Brain pericyte (primary cell): ENCODE results near the gene PACS1.
"Not testable (repeated sequence)": the region's sequence is repeated elsewhere in the genome, so short reads cannot be mapped to it uniquely, and the experiment has no call there.

Experiments
- DNase-seq: peaks from one replicate; pipeline ENCODE4 v3.0.0-alpha.2; 2012; ENCODE audit warnings: low read depth, low spot score

PACS1 gene

GRCh38 chr11:66275396-66275795 is 205.3 kb downstream of the PACS1 start:
- no peak for DNase-seq

DNA sequence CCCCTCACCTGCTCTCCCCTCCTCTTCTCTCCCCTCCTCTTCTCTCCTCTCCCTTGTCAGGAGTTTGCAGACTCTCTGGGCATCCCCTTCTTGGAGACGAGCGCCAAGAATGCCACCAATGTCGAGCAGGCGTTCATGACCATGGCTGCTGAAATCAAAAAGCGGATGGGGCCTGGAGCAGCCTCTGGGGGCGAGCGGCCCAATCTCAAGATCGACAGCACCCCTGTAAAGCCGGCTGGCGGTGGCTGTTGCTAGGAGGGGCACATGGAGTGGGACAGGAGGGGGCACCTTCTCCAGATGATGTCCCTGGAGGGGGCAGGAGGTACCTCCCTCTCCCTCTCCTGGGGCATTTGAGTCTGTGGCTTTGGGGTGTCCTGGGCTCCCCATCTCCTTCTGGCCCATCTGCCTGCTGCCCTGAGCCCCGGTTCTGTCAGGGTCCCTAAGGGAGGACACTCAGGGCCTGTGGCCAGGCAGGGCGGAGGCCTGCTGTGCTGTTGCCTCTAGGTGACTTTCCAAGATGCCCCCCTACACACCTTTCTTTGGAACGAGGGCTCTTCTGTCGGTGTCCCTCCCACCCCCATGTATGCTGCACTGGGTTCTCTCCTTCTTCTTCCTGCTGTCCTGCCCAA is 206.0 kb downstream of the PACS1 start:
- no peak for DNase-seq

DNA sequence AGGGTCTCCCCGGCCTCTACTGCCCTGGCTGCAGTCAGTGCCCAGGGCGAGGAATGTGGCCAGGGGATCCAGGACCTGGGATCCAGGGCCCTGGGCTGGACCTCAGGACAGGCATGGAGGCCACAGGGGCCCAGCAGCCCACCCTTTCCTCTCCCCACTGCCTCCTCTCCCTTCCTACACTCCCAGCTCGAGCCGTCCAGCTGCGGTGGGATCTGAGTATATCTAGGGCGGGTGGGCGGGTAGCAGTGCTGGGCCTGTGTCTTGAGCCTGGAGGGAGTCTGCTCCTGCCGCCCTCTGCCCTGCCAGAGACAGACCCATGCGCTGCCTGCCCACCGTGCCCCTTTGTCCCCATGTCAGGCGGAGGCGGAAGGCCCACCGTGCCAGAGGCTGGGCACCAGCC is 206.5 kb downstream of the PACS1 start:
- DNase-seq, result not testable (repeated sequence)

GRCh38 chr11:66277064-66277463 is 207.0 kb downstream of the PACS1 start:
- not testable (repeated sequence) for DNase-seq

DNA sequence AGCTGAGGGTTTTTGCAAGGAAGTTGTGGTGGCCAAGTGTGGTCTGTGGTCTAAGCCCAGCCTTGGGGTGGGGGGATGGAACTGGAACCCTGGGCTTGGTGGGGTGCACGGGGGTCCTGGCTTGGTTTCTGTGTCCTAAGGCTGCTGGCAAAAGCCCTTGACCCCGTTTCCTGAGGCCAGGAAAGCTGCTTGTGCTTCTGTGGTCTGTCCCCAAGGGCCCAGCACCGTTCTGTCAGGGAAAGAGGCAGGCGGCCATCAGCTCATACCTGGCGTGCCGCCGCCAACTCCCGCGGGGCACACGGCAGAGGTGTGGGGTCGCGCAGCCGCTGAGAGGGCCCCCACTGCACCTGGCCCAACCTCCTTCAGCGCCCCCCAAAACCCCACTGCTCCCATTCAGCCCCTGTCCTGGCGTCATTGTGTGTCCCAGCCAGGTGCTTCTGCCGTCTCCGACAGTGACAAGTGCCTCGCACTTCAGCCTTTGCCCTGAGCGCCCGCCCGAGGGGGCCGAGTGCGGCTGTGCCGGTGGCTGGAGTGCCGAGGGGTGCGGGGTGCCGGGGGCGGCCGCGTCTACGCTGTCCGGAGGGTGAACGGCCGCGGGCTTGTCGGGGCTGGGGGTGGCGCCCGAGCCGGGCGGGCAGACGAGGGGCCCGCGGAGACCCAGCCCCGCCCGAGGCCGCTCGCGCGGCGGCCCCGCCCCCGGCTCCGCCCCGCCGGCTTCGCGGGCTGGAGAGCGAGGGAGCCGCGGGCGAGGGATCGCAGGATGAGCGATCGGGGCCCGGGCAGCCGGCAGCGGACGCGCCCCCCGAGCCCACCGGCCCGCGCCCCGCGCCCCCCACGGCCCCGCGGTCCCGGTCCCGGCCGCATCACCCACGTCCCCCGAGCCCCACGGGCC is 207.6 kb downstream of the PACS1 start, which contains the start of gene CNIH2:
CNIH2 (plus strand) TSS at position 705 of the 892 bp plus-strand sequence. CDS start 282 bp downstream, outside the sequence.
- DNase-seq, result no peak

DNA sequence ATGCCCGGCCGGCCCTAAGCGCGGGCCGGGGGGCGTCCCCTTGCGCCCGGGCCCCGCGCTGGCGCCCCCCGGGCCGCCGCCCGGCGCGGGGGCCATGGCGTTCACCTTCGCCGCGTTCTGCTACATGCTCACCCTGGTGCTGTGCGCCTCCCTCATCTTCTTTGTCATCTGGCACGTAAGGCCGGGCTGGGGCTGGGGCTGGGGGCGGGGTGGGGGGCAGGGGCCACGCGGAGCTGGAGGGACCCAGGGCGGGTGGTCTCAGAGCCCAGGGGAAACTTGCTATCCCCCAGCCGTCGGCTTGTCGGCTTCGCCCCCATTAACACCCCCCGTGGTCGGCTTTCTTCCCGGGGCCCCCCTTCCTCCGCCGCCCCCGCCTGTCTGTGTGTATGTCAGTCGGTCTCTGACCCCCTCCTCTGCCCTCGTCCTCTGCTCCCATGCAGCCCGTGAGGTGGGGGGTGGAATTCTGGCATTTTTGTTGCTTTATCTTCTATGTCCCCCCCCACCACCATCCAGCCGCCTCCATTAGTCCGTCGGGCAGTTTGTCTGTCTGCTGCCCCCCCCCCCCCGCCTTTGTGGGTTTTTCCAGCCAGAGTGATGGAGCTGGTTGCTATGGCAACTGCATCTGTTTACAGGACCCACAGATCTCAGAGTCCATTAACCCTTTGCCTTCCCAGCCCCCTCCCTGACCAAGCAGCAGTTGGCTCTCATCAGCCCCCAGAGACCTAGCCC is 208.5 kb downstream of the PACS1 start:
- no peak for DNase-seq

DNA sequence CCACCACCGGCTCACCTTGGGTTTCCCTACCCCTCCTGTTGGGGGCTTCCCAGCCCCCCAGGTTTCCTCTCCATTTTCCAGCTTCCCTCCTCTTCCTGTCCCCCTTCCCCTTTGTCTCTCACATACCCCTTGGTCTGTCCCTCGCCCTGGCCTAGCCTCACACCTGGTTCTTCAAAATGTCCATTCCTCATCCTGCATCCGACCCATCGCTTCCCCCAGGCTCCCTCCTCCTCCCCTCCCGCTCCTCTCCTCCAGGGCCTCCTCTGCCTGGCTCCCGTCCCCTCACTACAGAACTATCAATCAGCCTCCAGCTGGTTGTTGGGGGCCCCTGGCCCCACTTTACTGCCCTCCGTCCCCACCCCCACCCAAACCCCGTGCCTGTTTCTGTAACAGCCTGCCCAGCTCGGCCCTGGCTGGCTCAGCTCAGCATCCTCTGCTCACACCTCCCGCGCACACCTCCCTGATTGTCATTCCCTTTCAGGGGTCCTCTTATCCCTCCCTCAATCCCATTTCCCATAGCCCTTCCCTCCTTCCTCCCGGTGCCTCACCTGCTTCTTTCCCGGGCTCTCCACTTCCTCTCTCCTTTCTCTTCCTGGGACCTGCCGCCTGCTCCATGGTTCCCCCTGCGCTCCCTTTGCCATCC is 209.1 kb downstream of the PACS1 start:
- no peak for DNase-seq

GRCh38 chr11:66280428-66280827 is 210.4 kb downstream of the PACS1 start:
- DNase-seq, result no peak

DNA sequence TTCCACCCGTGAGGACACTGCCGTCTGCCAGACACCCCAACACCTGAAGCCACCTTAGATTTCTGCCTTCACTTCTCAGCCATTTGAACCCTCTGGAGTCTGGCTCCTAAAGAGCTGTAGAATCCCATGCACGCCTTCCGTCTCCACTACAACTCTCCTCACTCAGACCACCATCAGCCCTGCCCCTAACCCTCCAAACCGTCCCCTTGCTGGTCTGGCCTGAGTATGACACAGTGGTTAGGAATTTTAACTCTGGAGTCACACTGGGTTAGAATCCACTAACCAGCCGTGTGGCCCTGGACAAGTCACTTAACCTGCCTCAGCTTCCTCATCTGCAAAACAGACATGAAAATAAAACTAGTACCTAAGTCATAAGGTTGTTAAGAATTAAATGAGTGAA is 210.9 kb downstream of the PACS1 start:
- no peak for DNase-seq

GRCh38 chr11:66281776-66282467 is 211.8 kb downstream of the PACS1 start:
- no peak for DNase-seq

DNA sequence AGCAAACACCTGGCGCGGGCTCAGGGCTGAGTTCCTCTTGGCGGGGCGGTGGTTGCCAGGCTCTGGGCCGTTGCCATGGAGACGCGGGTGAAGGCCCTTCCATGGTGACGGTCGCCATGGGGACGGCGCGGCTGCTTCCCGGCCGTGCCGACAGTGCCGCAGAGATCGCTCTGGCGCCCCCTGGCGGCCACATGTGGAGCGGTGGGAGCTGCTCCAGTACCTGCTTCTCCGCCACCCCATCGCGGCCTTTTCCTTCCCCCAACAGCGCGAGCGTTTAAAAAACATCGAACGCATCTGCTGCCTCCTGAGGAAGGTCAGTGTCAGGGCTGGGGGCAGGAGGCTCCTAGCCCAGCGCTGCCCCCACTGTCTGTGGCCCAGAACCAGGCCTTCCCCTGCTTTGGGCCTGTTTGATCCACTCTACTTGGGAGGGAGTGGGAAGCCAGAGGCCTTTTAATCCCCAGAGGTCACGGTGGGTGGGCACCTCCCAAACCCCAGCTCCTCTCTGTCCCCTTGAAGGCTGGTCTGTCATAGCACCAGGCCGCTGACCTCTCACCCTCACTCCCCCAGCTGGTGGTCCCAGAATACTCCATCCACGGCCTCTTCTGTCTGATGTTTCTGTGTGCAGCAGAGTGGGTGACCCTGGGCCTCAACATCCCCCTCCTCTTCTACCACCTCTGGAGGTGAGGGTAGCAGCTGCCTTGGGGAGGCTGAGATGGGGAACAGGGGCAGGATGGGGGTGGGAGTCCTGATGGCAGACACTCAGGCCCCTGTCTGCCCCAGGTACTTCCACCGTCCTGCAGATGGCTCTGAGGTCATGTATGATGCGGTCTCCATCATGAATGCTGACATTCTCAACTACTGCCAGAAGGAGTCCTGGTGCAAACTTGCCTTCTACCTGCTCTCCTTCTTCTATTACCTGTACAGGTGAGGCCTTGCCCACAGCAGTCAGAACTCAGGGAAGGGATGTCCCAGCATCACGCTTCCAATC is 212.7 kb downstream of the PACS1 start:
- DNase-seq, result peak; percentile 61

DNA sequence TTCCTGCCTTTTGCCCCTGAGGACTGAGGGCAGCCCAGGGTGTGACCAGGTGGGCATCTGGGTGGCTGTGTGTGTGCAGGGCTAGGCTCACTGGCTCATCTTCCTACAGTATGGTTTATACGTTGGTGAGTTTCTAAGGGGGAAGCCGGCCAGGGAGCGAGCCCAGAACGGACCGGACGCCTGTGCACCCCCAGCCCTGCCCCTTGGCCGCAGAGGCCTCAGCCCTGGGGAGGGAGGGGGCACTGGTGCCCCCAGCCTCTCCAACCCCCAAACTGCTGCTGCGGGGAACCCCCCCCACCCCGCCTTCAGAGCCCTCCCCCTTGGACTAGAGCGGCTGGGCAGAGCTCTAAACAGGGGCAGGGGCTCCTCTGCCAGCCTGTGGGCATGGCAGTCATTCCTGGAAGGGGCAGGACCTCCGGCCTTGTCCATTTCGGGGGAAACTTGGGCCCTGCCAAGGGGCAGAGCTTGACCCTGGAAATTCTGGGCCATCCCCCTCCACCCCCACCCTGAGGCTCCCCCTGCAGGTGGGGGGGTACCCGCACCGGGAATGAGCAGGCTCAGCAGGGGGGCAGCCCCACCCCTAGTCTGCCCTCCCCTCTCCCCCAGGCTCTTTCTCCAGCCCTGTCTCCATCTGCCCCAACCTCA is 213.5 kb downstream of the PACS1 start:
- no peak for DNase-seq

GRCh38 chr11:66284526-66285078 is 214.5 kb downstream of the PACS1 start:
- DNase-seq, result no peak

DNA sequence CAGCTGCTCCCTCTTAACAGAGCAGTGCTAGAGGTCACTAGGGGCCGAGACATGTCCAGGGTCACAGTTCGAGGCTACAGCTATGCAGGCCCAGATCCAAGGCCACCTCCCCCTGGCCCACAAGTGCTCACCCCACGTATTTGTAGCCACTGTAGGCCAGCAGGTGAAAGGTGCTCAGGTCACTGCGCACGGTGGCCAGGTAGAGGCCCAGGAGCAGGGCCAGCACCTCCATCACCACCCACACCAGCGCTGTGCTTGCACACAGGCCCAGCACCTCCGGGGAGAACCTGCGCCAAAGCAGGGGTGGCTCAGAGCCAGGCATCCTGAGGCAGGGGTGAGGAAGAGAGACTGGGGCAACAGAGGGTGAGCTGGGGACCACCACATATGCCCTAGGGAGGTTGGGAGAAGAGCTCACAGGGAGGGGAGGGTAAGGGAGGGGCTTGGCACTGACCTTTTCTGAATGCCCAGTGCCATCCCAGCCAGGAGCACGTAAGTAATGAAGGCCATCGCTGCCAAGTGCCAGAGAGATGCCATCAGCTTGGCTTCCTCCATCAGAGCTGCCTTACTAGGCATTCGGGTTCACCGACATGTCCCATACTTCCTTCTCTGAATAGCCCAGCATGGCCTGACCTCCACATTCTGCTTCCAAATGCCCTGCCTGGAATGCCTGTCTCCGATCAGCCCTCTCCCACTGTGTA is 215.3 kb downstream of the PACS1 start:
- DNase-seq, result no peak

- DNase-seq, result no peak
Measured at GRCh38 chr11:66286699-66287098, 216.6 kb downstream of the PACS1 start.

GRCh38 chr11:66287211-66287888 is 217.3 kb downstream of the PACS1 start:
- DNase-seq, result no peak

DNA sequence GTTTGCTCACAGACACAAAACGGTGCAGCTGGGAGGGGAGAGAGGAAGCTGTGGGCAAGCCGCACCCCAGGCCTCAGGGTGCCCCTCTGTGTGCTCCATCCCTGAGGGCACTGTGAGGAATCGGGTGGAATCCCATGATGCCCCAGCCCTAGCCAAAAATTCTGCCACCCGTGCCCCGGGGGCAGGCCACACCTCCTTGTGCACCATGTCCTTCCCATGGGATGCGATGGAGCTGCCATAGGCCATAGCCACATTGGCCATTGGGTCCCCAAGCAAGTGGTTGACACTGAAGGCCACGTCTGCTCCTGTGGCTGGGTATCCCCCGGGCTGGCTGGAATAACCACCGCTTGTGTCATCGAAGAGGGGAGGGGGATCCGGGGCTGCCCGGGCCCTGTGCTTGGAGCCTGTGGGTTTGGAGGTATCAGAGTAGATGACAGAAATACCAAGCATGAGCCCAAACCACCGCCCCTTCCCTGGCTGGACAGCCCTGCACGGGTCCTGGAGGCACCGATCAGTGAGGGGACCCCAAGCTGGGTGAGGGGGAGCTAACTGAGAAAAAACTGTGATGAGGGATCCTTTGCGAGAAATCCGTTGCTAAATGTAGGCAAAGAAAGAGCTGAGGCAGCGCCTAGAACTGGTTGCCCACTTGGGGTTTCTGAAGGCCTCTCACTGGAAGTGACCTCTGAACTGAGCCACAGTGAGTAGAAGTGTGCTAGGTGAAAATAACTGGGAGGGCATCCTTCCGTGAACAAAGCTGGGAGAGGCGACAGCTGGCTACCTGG is 218.0 kb downstream of the PACS1 start:
- DNase-seq, result no peak
